ENCODE measurements around the gene SLC17A9. TPM values are rescaled to one million over a fixed set of nuclear protein-coding genes. Genes with fewer than 3 reads are reported as not detected.

Gene SLC17A9
- total and polyA plus RNA-seq, 5 donors: 1.5 to 4.8 (median 2.5) TPM

DNA sequence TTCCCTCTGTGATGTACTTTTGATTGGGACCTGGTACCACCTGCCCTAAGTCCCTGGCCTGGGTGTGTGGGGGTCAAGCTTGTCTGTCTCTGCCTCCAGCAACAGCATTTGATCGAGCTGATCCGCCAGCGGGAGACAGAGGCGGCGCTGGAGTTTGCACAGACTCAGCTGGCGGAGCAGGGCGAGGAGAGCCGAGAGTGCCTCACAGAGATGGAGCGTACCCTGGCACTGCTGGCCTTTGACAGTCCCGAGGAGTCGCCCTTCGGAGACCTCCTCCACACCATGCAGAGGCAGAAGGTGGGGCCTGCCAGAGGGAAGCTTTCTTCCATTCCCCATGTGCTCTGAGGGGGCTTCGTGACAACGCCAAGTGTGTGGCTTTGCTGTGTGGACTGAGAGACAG is 9.1 kb upstream of the SLC17A9 start:
- DNase-seq: peak in 2 of 3 donors; percentile 36 to 38
- no peak for ATAC-seq
- intact Hi-C loops (cut with DNase I): loop anchor here in 1 of 4 donors (10.0 kb wide), 1 partner anchor 49 kb away; no protein-coding TSS in a partner anchor
- H3K4me1 ChIP-seq (ENCODE audit: control insufficient read depth, insufficient read depth, low read length): peaks cover 5% of the 10 kb centered on the region
- H3K4me3 ChIP-seq (ENCODE audit: low read length): no peak overlapping the region
- no peak overlapping the region for H3K27ac ChIP-seq (ENCODE audit: low read length)
- 87% methylated on average over 14 of the region's 14 CpGs for WGBS
- no peaks in the 10 kb centered on the region for H3K27me3 ChIP-seq (ENCODE audit: control insufficient read depth, insufficient read depth)
- no peaks in the 10 kb centered on the region for H3K9me3 ChIP-seq (ENCODE audit: control insufficient read depth, low read length)

DNA sequence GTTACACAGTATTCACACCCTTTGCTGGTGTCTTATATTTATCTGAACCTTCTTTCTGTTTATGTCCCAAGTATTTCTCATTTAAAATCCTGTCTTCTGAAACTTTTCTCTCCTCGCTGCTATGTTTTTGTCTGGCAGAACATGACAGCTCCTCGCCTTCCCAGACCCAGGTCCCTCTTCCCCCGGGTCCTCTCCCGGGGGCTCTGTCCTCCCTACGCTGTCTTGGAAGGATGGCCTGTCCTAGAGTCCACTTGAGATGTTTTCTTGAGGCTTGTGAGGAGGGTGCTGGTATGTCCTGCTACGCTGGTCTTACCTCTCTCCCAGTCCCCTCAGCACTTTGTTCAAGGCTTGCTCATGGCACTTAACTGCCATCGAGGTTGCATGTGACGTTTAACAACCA is 8.3 kb upstream of the SLC17A9 start:
- 92% methylated on average over 8 of the region's 8 CpGs for WGBS
- ATAC-seq: no peak
- H3K27ac ChIP-seq (ENCODE audit: low read length): no peak overlapping the region
- no peaks in the 10 kb centered on the region for H3K9me3 ChIP-seq (ENCODE audit: control insufficient read depth, low read length)
- no peak overlapping the region for H3K4me3 ChIP-seq (ENCODE audit: low read length)
- H3K27me3 ChIP-seq (ENCODE audit: control insufficient read depth, insufficient read depth): no peaks in the 10 kb centered on the region
- peaks cover 5% of the 10 kb centered on the region for H3K4me1 ChIP-seq (ENCODE audit: control insufficient read depth, insufficient read depth, low read length)
- DNase-seq: peak in 1 of 3 donors; percentile 8
- intact Hi-C loops (cut with DNase I): loop anchor here in 1 of 4 donors (10.0 kb wide), 1 partner anchor 49 kb away; no protein-coding TSS in a partner anchor

DNA sequence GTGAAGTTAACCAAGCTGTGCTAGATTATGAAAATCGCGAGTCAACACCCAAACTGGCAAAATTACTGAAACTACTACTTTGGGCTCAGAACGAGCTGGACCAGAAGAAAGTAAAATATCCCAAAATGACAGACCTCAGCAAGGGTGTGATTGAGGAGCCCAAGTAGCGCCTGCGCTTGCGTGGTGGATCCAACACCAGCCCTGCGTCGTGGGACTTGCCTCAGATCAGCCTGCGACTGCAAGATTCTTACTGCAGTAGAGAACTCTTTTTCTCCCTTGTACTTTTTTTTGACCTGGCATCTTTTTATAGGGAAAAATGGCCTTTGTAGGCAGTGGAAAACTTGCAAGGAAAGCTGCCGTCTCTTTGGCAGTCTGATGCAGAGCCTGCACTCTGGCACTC is 7.8 kb upstream of the SLC17A9 start:
- Histone ChIP-seq H3K4me1 (ENCODE audit: control insufficient read depth, insufficient read depth, low read length) (peaks cover 2% of the 10 kb centered on the region), H3K27ac (ENCODE audit: low read length) (no peak overlapping the region), H3K27me3 (ENCODE audit: control insufficient read depth, insufficient read depth) (no peaks in the 10 kb centered on the region), H3K9me3 (ENCODE audit: control insufficient read depth, low read length) (no peaks in the 10 kb centered on the region), H3K4me3 (ENCODE audit: low read length) (no peak overlapping the region)
- 88% methylated on average over 10 of the region's 10 CpGs for WGBS
- intact Hi-C loops (cut with DNase I): loop anchor here in 1 of 4 donors (10.0 kb wide), 1 partner anchor 50 kb away; no protein-coding TSS in a partner anchor
- DNase-seq (peak in 1 of 3 donors; percentile 24), ATAC-seq (no peak)

DNA sequence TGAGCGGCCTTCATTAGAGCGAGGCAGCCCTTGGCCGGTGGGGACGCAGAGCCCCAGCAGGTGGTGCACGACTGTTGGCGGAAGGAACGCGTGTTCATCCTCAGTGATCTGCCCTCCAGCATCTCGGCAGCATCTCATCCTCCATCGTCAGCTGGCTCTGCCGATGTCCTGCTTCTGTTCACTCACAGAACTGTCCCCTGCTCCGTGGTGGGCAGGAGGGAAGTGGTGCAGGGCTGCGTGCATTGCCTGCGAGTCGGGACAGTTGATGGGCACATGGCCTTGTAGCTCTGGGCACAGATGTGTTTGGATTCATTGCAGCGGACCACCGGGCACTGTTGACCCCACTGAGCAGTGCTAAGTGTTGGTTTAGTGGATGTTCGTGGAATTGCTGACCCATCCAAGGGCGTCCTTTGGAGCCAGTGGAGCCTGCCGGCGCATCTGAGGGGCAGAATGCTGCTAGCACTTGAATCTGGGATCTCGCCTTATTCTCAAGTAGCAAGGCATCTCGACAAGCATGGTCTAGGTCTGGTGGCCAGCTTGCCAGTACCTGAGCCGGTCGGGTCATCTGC is 6.7 kb upstream of the SLC17A9 start:
- no peak overlapping the region for H3K27ac ChIP-seq (ENCODE audit: low read length)
- intact Hi-C loops (cut with DNase I): loop anchor here in 1 of 4 donors (10.0 kb wide), 1 partner anchor 51 kb away; no protein-coding TSS in a partner anchor
- 88% methylated on average over 25 of the region's 25 CpGs for WGBS
- H3K4me1 ChIP-seq (ENCODE audit: control insufficient read depth, insufficient read depth, low read length): peaks cover 2% of the 10 kb centered on the region
- ATAC-seq (no peak), DNase-seq (peak in 2 of 3 donors; percentile 43 to 54)
- H3K9me3 ChIP-seq (ENCODE audit: control insufficient read depth, low read length): no peaks in the 10 kb centered on the region
- H3K4me3 ChIP-seq (ENCODE audit: low read length): no peak overlapping the region
- no peaks in the 10 kb centered on the region for H3K27me3 ChIP-seq (ENCODE audit: control insufficient read depth, insufficient read depth)

DNA sequence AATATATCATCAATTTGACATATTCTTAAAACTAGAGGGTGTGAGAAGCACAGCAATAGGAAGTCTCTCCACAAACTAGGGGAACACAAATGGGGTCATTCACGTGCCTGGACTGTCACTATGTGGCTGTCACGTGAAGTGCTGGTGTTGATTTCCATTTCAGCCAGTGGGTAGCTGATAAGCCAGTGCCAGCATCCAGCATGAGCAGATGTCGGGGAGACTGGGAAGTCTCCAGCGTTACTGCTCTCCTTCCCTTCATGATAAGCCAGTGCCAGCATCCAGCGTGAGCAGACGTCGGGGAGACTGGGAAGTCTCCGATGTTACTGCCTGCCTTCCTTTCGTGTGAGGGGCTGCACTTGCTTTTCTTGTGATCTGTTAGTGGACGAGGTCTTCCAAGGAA is 5.6 kb upstream of the SLC17A9 start:
- H3K4me3 ChIP-seq (ENCODE audit: low read length): no peak overlapping the region
- H3K4me1 ChIP-seq (ENCODE audit: control insufficient read depth, insufficient read depth, low read length): peaks cover 2% of the 10 kb centered on the region
- intact Hi-C loops (cut with DNase I): loop anchor here in 1 of 4 donors (10.0 kb wide), 1 partner anchor 52 kb away; no protein-coding TSS in a partner anchor
- WGBS: 25% methylated on average over 10 of the region's 10 CpGs
- DNase-seq (peak; percentile 69 to 84 (median 81)), ATAC-seq (peak; percentile 83 to 87)
- H3K27ac ChIP-seq (ENCODE audit: low read length): no peak overlapping the region
- H3K27me3 ChIP-seq (ENCODE audit: control insufficient read depth, insufficient read depth): no peaks in the 10 kb centered on the region
- H3K9me3 ChIP-seq (ENCODE audit: control insufficient read depth, low read length): no peaks in the 10 kb centered on the region

DNA sequence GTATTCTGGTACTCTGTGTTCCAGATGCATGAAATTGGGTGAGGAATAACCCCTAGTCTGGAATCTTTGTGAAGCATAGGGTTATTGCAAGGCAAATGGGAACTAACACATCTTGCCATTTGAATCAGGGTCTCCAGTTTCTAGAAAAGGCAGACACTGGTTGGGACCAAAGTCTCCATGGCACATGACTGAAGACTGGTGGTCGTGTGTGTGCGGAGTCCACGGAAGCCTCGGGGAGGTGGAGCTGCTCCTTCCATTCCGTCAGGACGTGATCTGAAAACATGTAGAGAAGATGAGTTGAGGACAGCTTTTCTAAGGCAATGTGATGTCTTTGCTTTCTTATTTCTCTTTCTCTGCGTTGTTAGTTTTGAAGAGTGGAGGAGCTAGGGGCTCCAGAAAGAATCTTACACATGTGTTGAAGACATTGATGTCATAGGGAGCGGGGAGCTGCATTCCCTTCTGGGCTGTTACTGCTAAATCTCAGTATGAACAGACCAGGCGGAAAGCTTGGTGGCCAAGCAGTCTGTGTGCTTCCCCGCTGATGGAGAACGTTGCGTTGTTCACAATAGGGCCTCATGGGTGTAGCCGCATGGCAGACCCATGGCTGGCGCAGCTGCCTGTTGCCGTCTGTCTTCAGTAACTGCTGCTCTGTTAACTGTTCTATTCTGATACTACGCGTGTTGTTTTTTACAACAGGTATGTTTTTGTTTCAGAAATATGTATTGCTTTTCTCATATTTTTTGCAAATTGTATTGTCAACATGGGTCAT is 4.8 kb upstream of the SLC17A9 start:
- WGBS: 86% methylated on average over 17 of the region's 17 CpGs
- Histone ChIP-seq H3K4me1 (ENCODE audit: control insufficient read depth, insufficient read depth, low read length) (peaks cover 2% of the 10 kb centered on the region), H3K27ac (ENCODE audit: low read length) (no peak overlapping the region), H3K27me3 (ENCODE audit: control insufficient read depth, insufficient read depth) (no peaks in the 10 kb centered on the region), H3K9me3 (ENCODE audit: control insufficient read depth, low read length) (no peaks in the 10 kb centered on the region), H3K4me3 (ENCODE audit: low read length) (no peak overlapping the region)
- no peak for ATAC-seq
- no peak for DNase-seq
- intact Hi-C loops (cut with DNase I): loop anchor here in 1 of 4 donors (10.0 kb wide), 1 partner anchor 53 kb away; no protein-coding TSS in a partner anchor

DNA sequence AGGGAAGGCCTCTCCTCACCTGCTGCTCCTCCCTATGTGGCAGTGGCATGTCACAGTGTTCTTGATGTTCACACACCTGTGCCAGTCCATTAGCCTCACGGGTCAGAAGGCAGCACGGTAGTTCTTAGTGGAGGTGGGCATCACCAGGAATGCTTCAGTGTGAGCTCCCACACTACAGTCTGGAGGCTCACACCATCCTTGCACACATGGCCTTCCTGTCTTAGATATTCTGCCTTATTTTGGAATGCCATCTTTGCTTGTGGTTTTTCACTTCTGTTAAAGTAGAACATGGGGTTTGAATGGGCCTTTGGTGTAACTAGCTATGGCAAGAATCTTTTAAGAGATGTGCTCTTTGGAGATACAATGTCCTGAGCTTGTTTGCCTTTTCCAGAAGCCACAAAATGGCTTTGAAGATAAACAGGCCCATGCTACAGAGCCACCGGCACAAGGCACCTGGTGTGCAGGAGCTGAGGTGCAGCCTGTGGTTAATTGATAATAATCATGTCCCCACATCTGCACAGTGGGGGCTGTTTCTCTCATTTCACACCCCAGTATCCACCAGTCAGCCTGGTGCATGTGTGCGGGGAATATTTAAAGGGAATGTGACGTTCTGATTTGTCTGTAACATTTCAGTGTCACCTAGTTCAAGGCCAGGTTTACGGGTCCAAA is 3.2 kb upstream of the SLC17A9 start:
- intact Hi-C loops (cut with DNase I): loop anchor here in 1 of 4 donors (10.0 kb wide), 1 partner anchor 54 kb away; no protein-coding TSS in a partner anchor
- WGBS: 97% methylated on average over 6 of the region's 6 CpGs
- ATAC-seq: no peak

DNA sequence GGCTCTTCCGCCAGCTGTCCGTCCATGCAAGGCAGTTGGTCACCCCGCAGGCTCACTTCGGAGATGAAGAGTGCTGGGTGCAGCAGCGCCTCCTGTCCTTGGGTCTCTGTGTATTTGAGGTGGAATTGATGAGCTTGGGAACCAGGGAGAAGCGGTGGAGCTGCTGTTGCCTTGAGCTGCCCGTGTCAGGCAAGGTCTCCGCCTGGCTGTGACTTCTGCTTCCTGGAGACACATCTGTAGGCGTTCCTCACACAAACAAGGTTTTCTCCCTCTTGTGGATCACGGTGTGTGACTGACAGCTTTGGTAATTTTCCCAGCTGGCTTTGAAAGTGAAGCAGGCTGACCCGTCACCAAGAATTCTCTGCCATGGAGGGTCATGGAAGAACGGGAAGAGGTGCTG is 2.5 kb upstream of the SLC17A9 start:
- ATAC-seq: no peak
- Histone ChIP-seq H3K4me1 (ENCODE audit: control insufficient read depth, insufficient read depth, low read length) (peaks cover 11% of the 10 kb centered on the region), H3K27ac (ENCODE audit: low read length) (no peak overlapping the region), H3K4me3 (ENCODE audit: low read length) (no peak overlapping the region), H3K9me3 (ENCODE audit: control insufficient read depth, low read length) (no peaks in the 10 kb centered on the region), H3K27me3 (ENCODE audit: control insufficient read depth, insufficient read depth) (no peaks in the 10 kb centered on the region)
- intact Hi-C loops (cut with DNase I): loop anchor here in 1 of 4 donors (10.0 kb wide), 1 partner anchor 55 kb away; no protein-coding TSS in a partner anchor
- no peak for DNase-seq
- WGBS: 94% methylated on average over 12 of the region's 12 CpGs

More for the DNA sequence above, 3.2 kb upstream of the SLC17A9 start:
- no peak overlapping the region for H3K4me3 ChIP-seq (ENCODE audit: low read length)
- DNase-seq: no peak
- no peak overlapping the region for H3K27ac ChIP-seq (ENCODE audit: low read length)
- H3K27me3 ChIP-seq (ENCODE audit: control insufficient read depth, insufficient read depth): no peaks in the 10 kb centered on the region
- no peaks in the 10 kb centered on the region for H3K9me3 ChIP-seq (ENCODE audit: control insufficient read depth, low read length)
- peaks cover 11% of the 10 kb centered on the region for H3K4me1 ChIP-seq (ENCODE audit: control insufficient read depth, insufficient read depth, low read length)

DNA sequence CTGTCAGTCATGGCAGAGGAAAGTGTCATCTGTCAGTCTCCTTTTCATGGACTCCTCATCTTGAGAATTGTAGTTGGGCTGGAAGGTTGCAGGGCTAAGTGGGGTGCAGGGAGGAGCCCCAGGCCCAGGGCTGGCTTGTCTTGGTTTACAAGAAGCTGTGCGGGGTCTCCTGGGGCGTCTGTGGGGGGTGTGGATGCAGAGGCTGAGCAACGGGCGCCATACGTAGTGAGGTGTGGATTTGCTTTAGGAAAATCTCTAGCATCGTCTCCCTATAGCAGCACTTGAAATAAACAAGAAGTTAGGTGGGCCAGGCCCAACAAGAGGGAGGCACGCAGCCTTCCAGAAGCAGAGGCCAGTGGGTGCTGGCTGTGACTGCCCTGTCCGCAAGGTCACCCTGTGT is 1.8 kb upstream of the SLC17A9 start:
- DNase-seq: peak in 2 of 3 donors; percentile 13 to 42
- intact Hi-C loops (cut with DNase I): no loop called here
- H3K4me1 ChIP-seq (ENCODE audit: control insufficient read depth, insufficient read depth, low read length): peaks cover 11% of the 10 kb centered on the region

DNA sequence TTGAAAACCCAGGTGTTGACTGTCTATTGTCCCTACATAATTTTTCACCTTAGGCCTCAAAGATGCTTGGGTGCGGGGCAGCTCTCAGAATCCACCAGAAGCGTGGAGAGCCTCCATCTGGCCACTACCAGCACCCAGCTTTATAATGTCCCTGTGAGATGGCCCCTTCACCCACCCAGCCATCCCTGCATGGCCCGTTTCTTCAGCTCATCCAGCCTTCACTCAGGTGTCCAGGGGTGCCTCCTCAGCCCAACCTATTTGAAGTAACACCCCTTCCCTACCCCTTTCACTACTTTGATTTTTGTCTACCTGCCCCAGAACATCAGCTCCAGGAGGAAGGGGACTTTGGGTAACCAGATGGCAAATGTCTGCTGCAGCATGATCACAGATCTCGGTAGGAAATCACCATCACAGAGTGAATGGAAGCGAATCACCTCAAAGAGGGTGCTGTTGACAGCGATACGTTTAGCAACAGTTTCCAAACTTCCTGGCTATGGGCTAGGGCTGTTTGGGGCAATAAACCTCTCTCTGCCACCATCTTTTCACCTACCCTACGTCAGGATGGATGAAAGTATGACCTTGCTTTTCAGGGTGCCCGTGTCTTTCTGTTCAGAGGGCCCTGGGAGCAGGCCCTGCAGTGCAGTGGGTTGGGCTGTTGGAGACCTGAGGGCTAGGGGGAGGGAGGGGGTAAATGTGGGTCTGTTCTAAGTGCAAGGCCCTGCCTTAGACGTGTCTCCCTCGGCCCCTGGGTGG is 1.2 kb upstream of the SLC17A9 start:
- Histone ChIP-seq H3K27me3 (ENCODE audit: control insufficient read depth, insufficient read depth) (no peaks in the 10 kb centered on the region), H3K4me1 (ENCODE audit: control insufficient read depth, insufficient read depth, low read length) (peaks cover 11% of the 10 kb centered on the region), H3K27ac (ENCODE audit: low read length) (no peak overlapping the region), H3K9me3 (ENCODE audit: control insufficient read depth, low read length) (no peaks in the 10 kb centered on the region), H3K4me3 (ENCODE audit: low read length) (no peak overlapping the region)
- intact Hi-C loops (cut with DNase I): no loop called here
- DNase-seq: peak in 1 of 3 donors; percentile 33
- WGBS: 87% methylated on average over 11 of the region's 11 CpGs
- no peak for ATAC-seq

More for the DNA sequence above, 1.8 kb upstream of the SLC17A9 start:
- Histone ChIP-seq H3K27ac (ENCODE audit: low read length) (no peak overlapping the region), H3K4me3 (ENCODE audit: low read length) (no peak overlapping the region), H3K27me3 (ENCODE audit: control insufficient read depth, insufficient read depth) (no peaks in the 10 kb centered on the region), H3K9me3 (ENCODE audit: control insufficient read depth, low read length) (no peaks in the 10 kb centered on the region)
- no peak for ATAC-seq
- 94% methylated on average over 8 of the region's 8 CpGs for WGBS

All from right cardiac atrium (tissue), 5 donors.